Ovary (tissue), 9 donors: ENCODE results near the gene PCSK1N. TPM values are rescaled to one million over a fixed set of nuclear protein-coding genes. Genes with fewer than 3 reads are reported as not detected.

Experiments used
- DNase-seq, 5 donors: peaks; one replicate each; pipeline ENCODE4 v3.0.0-alpha.2; 2019 to 2020
- H3K27ac ChIP-seq, 2 donors: fragments of 200-600 bp; one replicate each; pipeline versions ENCODE4 v1.5.1 to v1.8.0; 2019 to 2022
- H3K27me3 ChIP-seq: fragments of 200-600 bp; one replicate; pipeline ENCODE4 v1.8.0; 2022
- H3K36me3 ChIP-seq: fragments of 200-600 bp; sonication (generic); one replicate; pipeline ENCODE4 v1.5.1; 2019
- H3K4me1 ChIP-seq: one replicate; pipeline ENCODE4 v1.8.1; 2013; ENCODE audit warnings: mild to moderate bottlenecking, moderate library complexity; ENCODE audit not compliant: insufficient read depth
- H3K4me3 ChIP-seq: fragments of 200-600 bp; sonication (generic); one replicate; pipeline ENCODE4 v1.5.1; 2017
- H3K9me3 ChIP-seq, 2 donors: fragments of 200-600 bp in 1 of 2; sonication (generic) in 1 of 2; one replicate each; pipeline versions ENCODE4 v1.5.1 to v1.8.1; 2013 to 2019; ENCODE audit warnings: mild to moderate bottlenecking in 1 of 2, moderate library complexity in 1 of 2
- EP300 ChIP-seq: sonication (generic); formaldehyde crosslinking; IDR thresholded peaks from one replicate; pipeline ENCODE4 v1.6.1; 2017; ENCODE audit warnings: antibody characterized with exemption
- POLR2A ChIP-seq: fragments of 450-650 bp; IDR thresholded peaks from one replicate; pipeline ENCODE4 v1.6.1; 2017; ENCODE audit warnings: antibody characterized with exemption, mild to moderate bottlenecking, moderate library complexity
- WGBS, 3 donors: extraction: QIAGEN DNeasy Blood & Tissue Kit in 1 of 3; methylation state at CpG; one replicate each; pipeline versions ENCODE4 v1.1.5 to v1.1.7; 2013 to 2017; 5-methylcytosine and 5-hydroxymethylcytosine counted together
- intact Hi-C, 4 donors: fragments of 100-400 bp; cut with DNase I; formaldehyde crosslinking; loops; one replicate each; pipeline versions ENCODE4 v1.11.0 to v1.15.1; 2022 to 2023
- polyA plus RNA-seq, 2 donors: library from polyadenylated mRNA; stranded (reverse); fragments of 200-250 nt in 1 of 2; fragments of 350-450 nt in 1 of 2; fragmentation: Illumina TruSeq in 1 of 2; extraction: RNeasy Lipid Tissue Mini Kit (QIAGEN cat#74804) in 1 of 2; gene quantifications; one replicate each; pipeline ENCODE4 v1.2.3, GENCODE V29; 2013 to 2014
- total RNA-seq, 7 donors: library from RNA; depleted of rRNA in 2 of 7; stranded (reverse); fragments of >200 nt in 2 of 7; fragmentation: NEBNext Ultra II Directional in 3 of 7; extraction: Animal tissue kit (Norgen Biotek cat#: 25700) in 3 of 7; gene quantifications; one replicate each; pipeline versions ENCODE4 v1.1.0 to v1.2.4, GENCODE V29; 2016 to 2023
- TF ChIP-seq, protein P1 (sequence below), 3 donors: fragments of 450-650 bp in 2 of 3; fragments of 200-600 bp in 1 of 3; IDR thresholded peaks; one replicate each; pipeline versions ENCODE4 v1.5.1 to v1.8.0; 2016 to 2022; ENCODE audit warnings: antibody characterized with exemption in 3 of 3, mild to moderate bottlenecking in 1 of 3
- donor health status: DM: no; HTN: no; CAD: no; lungs with moderate emphysema.
- donor health status: DM: no; HTN: no; CAD: no.
- donor health status: Bipolar disorder and iron deficiency.
- donor health status: DM: yes; HTN: yes; CAD: no.
- donor health status: DM: no; HTN: no; CAD: no.
- donor health status: DM: yes; HTN: yes; CAD: no.

PCSK1N gene
- total and polyA plus RNA-seq, 9 donors, result 0.41 to 10.6 (median 0.81) TPM; not detected in 1

DNA sequence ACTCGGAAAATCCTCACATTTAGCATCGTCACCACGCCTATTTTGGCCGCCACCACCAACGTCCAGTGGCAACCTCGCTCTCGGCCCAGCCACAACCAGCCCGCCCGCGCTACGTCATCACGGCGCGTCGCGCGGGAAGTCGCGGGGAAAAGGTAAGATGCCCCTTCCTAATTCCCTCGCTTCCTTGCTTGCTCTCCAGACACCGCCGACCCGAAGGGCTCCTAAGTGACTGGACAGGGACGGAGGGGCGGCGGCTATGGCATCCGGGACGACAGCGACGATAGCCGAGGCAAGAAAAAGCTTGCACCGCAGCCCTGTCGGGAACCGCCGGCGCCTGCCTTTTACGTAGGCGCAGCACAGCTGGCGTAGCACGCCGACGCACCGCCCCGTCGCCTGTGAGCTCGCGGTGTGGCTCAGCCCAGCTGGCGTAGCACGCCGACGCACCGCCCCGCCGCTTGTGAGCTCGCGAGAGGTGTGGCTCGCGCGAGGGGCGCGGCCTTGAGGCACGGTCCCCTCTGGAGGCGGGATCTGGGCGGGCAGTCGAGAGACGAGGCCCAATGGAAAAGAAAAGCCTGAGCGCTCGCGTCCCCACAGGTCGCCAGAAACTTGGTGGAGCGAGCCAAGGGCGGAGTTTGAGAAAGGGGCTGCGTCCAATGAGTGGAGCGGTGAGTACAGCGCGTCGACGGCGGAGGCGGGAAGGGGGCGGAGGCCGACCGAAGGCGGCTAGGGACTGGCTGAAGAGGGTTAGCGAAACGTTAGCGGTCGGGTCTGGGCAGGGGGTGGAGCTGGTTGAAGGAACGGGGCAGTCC is 33.9 kb downstream of the PCSK1N start, which contains the start of gene HDAC6:
TSS of gene HDAC6 (plus strand) at position 788 of the 809 bp plus-strand sequence. CDS start 626 bp downstream, outside the sequence.
- no peaks in the 10 kb centered on the region for H3K27me3 ChIP-seq
- H3K4me3 ChIP-seq, result peak within 1 kb of the TSS; percentile 62
- intact Hi-C loops, result no loop called here
- peaks cover 2% of the 10 kb centered on the region for H3K4me1 ChIP-seq
- peak within 1 kb of the TSS; percentile 82 to 93 for H3K27ac ChIP-seq
- H3K36me3 ChIP-seq, result no peaks in the 10 kb centered on the region
- DNase-seq, result peak; percentile 94 to 97 (median 95)
- TF ChIP-seq EP300, result no peak
- TF ChIP-seq, protein P1, sequence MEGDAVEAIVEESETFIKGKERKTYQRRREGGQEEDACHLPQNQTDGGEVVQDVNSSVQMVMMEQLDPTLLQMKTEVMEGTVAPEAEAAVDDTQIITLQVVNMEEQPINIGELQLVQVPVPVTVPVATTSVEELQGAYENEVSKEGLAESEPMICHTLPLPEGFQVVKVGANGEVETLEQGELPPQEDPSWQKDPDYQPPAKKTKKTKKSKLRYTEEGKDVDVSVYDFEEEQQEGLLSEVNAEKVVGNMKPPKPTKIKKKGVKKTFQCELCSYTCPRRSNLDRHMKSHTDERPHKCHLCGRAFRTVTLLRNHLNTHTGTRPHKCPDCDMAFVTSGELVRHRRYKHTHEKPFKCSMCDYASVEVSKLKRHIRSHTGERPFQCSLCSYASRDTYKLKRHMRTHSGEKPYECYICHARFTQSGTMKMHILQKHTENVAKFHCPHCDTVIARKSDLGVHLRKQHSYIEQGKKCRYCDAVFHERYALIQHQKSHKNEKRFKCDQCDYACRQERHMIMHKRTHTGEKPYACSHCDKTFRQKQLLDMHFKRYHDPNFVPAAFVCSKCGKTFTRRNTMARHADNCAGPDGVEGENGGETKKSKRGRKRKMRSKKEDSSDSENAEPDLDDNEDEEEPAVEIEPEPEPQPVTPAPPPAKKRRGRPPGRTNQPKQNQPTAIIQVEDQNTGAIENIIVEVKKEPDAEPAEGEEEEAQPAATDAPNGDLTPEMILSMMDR (IDR thresholded peaks at IDR 0.05), result no peak
- TF ChIP-seq POLR2A, result no peak
- WGBS, 3 donors, result 34 to 49% (median 47%) methylated on average over 89 of the region's 89 CpGs
- H3K9me3 ChIP-seq, result no peaks in the 10 kb centered on the region

DNA sequence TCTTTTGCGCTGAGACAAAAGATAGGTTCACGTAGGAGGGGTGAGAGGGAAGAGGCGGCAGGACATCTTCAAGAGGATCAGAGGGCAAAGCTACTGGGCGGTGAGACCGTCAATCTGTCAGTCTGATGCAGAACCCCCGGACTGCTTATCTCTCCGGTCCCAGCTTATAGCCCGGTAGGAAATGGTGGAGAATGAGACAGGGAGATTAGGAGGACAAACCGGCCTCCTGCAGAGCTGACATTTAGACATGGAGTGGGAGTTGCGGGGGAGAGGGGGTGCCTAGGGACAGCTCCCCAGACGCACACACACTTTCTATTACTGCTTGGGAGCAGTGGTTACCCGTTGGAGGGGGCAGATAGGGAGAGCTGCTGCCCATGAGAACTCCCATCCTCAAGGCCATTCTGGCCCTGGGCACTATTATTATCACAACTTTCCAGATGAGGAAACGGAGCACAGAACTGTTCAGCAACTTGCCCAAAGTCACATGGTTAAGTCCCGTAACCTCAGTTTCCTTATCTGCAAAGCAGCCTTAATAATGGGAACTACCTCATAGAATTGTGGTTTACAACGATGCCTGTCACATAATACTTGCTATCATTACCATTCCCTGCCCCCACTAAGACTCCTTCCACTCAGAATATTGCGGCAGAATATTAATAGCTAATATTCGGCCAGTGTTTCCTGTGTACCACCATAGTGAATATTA is 34.7 kb downstream of the PCSK1N start:
- peaks cover 2% of the 10 kb centered on the region for H3K4me1 ChIP-seq
- DNase-seq, result peak in 1 of 5 donors; percentile 30
- intact Hi-C loops, result no loop called here
- no peaks in the 10 kb centered on the region for H3K27me3 ChIP-seq
- H3K9me3 ChIP-seq, result no peaks in the 10 kb centered on the region
- no peaks in the 10 kb centered on the region for H3K36me3 ChIP-seq
- TF ChIP-seq POLR2A (no peak), EP300 (no peak)
- TF ChIP-seq, protein P1 (IDR thresholded peaks at IDR 0.05), result peak in 1 of 3 donors; percentile 20
- H3K4me3 ChIP-seq, result peak overlapping the region; percentile 62
- H3K27ac ChIP-seq, result peak overlapping the region; percentile 82 to 93
- WGBS, 3 donors, result 48 to 50% (median 49%) methylated on average over 17 of the region's 17 CpGs

DNA sequence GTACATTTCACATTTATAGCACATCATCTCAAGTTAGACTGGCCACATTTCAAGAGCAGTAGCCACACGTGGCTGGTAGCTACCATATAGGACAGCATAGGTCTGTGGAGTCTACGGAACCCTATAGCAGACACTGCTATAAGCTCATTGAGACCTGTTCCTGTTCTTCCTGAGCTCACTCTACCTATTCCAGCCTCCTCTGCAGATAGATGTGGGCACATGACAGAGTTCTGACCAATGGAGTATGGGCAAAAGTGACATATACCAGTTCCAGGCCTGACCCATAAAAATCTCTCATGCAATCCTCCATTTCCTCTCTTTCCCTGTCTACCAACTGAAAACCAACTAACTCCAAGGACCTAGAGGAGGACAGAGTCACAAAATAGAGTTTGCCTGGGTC is 37.1 kb downstream of the PCSK1N start:
- Histone ChIP-seq H3K4me1 (peaks cover 2% of the 10 kb centered on the region), H3K36me3 (no peaks in the 10 kb centered on the region), H3K9me3 (no peaks in the 10 kb centered on the region), H3K4me3 (no peak overlapping the region), H3K27me3 (no peaks in the 10 kb centered on the region), H3K27ac (no peak overlapping the region)
- TF ChIP-seq, protein P1 (IDR thresholded peaks at IDR 0.05), result no peak
- no peak for TF ChIP-seq EP300
- TF ChIP-seq POLR2A, result no peak
- DNase-seq, result no peak
- 59 to 72% (median 63%) methylated on average over 2 of the region's 2 CpGs for WGBS, 3 donors
- intact Hi-C loops, result no loop called here

DNA sequence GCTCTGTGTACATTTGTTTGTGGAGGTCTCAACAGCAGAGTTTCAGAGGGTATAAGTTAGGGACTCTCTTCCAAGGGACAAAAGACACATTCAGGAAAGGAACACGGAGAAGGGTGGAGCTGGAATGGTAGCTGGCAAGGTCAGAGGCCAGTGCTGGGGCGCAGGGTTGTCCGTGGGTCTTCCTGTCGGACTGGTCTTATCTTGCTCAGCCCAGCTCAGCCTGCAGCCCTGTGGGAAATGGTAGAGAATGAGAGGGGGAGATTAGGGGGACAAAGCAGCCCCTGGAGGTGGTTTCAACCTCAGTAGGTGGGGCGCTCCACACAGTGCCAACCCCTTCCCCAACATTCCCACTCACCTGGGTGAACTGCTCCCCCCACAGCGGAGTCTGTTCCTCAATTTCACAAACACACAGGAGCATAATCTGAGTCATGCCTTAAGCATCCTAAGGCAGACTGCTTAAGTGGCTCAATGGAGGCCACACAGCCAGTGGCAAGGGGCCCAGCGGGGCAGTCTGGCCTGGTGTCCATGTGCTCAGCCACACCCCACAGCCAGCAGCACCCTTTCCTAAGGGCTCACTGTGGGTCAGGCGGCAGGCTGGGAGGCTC is 40.4 kb downstream of the PCSK1N start:
- WGBS, 3 donors, result 58 to 70% (median 61%) methylated on average over 8 of the region's 8 CpGs
- Histone ChIP-seq H3K36me3 (no peaks in the 10 kb centered on the region), H3K27ac (no peak overlapping the region), H3K27me3 (no peaks in the 10 kb centered on the region), H3K4me3 (no peak overlapping the region), H3K4me1 (no peaks in the 10 kb centered on the region), H3K9me3 (no peaks in the 10 kb centered on the region)
- TF ChIP-seq, protein P1 (IDR thresholded peaks at IDR 0.05), result no peak
- TF ChIP-seq EP300, result no peak
- TF ChIP-seq POLR2A, result no peak
- DNase-seq, result no peak
- intact Hi-C loops, result no loop called here
